Measurements from ENCODE around the gene RIOK3. TPM values are rescaled to one million over a fixed set of nuclear protein-coding genes. Genes with fewer than 3 reads are reported as not detected.

The RIOK3 gene
- polyA plus RNA-seq, 1 experiment: 30.9 TPM

Small RNA genes within 50 kb of the gene (small RNA-seq; reads per million reads assigned to genes)
- gene AC026634.1 (ENCODE audit: insufficient read length, low read depth, low replicate concordance): not detected
- gene RF00019 (ENCODE audit: insufficient read length, low read depth, low replicate concordance): not detected

Other genes with a start within 250 kb of the RIOK3 start
- gene RMC1, start 50.2 kb downstream of the RIOK3 start, polyA plus RNA-seq (2011; rRNA removed): 10.8 and 15.1 TPM in 2 replicates
- 34.2 and 54.5 TPM in 2 replicates for gene NPC1, start 133.2 kb downstream of the RIOK3 start, polyA plus RNA-seq (2011; rRNA removed)
- 4.3 and 4.7 TPM in 2 replicates for gene ANKRD29, start 209.6 kb downstream of the RIOK3 start, polyA plus RNA-seq (2011; rRNA removed)
- gene LAMA3, start 236.2 kb downstream of the RIOK3 start, polyA plus RNA-seq (2011; rRNA removed): 5.6 and 6.6 TPM in 2 replicates

Data from BJ (cell line).